Right atrium auricular region (tissue), 2 donors: ENCODE data around the gene FAM43B. TPM values are rescaled to one million over a fixed set of nuclear protein-coding genes. Genes with fewer than 3 reads are reported as not detected.
"Not testable (repeated sequence)": the region's sequence is repeated elsewhere in the genome, so short reads cannot be mapped to it uniquely, and the experiment has no call there.

Experiments
- DNase-seq: peaks from one replicate; pipeline ENCODE4 v3.0.0-alpha.2; 2019; ENCODE audit warnings: low spot score
- H3K27ac ChIP-seq, 2 donors: fragments of 200-600 bp; sonication (generic); 1 replicate in 1 of 2; 2 replicates in 1 of 2; pipeline ENCODE4 v1.5.1; 2016 to 2019
- H3K27me3 ChIP-seq, 2 donors: fragments of 200-600 bp; sonication (generic); one replicate each; pipeline versions ENCODE4 v1.5.1 to v1.6.0; 2017 to 2019
- H3K36me3 ChIP-seq: fragments of 200-600 bp; sonication (generic); one replicate; pipeline ENCODE4 v1.5.1; 2016
- H3K4me1 ChIP-seq, 2 donors: fragments of 200-600 bp; sonication (generic); one replicate each; pipeline versions ENCODE4 v1.5.1 to v1.6.0; 2017 to 2019
- H3K4me3 ChIP-seq, 2 donors: fragments of 200-600 bp; sonication (generic); 1 replicate in 1 of 2; 2 replicates in 1 of 2; pipeline ENCODE4 v1.5.1; 2017 to 2019; ENCODE audit warnings: mild to moderate bottlenecking in 1 of 2, moderate library complexity in 1 of 2
- H3K9me3 ChIP-seq, 2 donors: fragments of 200-600 bp; sonication (generic); one replicate each; pipeline ENCODE4 v1.5.1; 2019
- CTCF ChIP-seq, 2 donors: fragments of 200-600 bp; sonication (generic); IDR thresholded peaks; one replicate each; pipeline ENCODE4 v1.5.1; 2019; ENCODE audit warnings: antibody characterized with exemption in 2 of 2
- total RNA-seq, 2 donors: library from RNA; depleted of rRNA; stranded (reverse); fragments of >200 nt; gene quantifications; one replicate each; pipeline ENCODE4 v1.1.0, GENCODE V29; 2016

FAM43B gene
- total RNA-seq, 2 donors from 2014 or later: 1.4 to 1.7 TPM

- no peak for DNase-seq
- no peak for TF ChIP-seq CTCF (IDR thresholded peaks at IDR 0.05)
- peaks cover 0 to 7% of the 10 kb centered on the region in 2 donors for H3K4me1 ChIP-seq
These were observed 40.6 kb upstream of the FAM43B start for GRCh38 chr1:20511518-20512428.

GRCh38 chr1:20519609-20520262 lies 32.6 kb upstream of the FAM43B start:
- not testable (repeated sequence) for H3K4me1 ChIP-seq, DNase-seq, H3K4me3 ChIP-seq, H3K27ac ChIP-seq, H3K36me3 ChIP-seq, H3K9me3 ChIP-seq, H3K27me3 ChIP-seq

More at GRCh38 chr1:20511518-20512428, 40.6 kb upstream of the FAM43B start:
- Histone ChIP-seq H3K9me3 (no peaks in the 10 kb centered on the region), H3K27ac (no peak overlapping the region), H3K27me3 (no peaks in the 10 kb centered on the region), H3K36me3 (no peaks in the 10 kb centered on the region), H3K4me3 (no peak overlapping the region)

- TF ChIP-seq CTCF (IDR thresholded peaks at IDR 0.05): peak; percentile 83 to 94
- Histone ChIP-seq H3K36me3 (no peaks in the 10 kb centered on the region), H3K4me3 (peak overlapping the region; percentile 2 to 28), H3K4me1 (peaks cover 0 to 3% of the 10 kb centered on the region in 2 donors), H3K27me3 (no peaks in the 10 kb centered on the region), H3K27ac (no peak overlapping the region), H3K9me3 (no peaks in the 10 kb centered on the region)
- peak; percentile 87 for DNase-seq
These were observed 30.2 kb upstream of the FAM43B start for GRCh38 chr1:20521960-20522861.

- no peak for TF ChIP-seq CTCF (IDR thresholded peaks at IDR 0.05)
- H3K4me3 ChIP-seq: no peak overlapping the region
- no peak overlapping the region for H3K27ac ChIP-seq
- DNase-seq: no peak
- H3K36me3 ChIP-seq: no peaks in the 10 kb centered on the region
- peaks cover 0 to 3% of the 10 kb centered on the region in 2 donors for H3K4me1 ChIP-seq
- H3K9me3 ChIP-seq: no peaks in the 10 kb centered on the region
- no peaks in the 10 kb centered on the region for H3K27me3 ChIP-seq
These were observed 26.1 kb upstream of the FAM43B start for GRCh38 chr1:20526267-20526666.

GRCh38 chr1:20528221-20528620 lies 24.2 kb upstream of the FAM43B start:
- DNase-seq: no peak

More at GRCh38 chr1:20528221-20528620, 24.2 kb upstream of the FAM43B start:
- Histone ChIP-seq H3K4me1 (no peaks in the 10 kb centered on the region), H3K27me3 (no peaks in the 10 kb centered on the region), H3K27ac (no peak overlapping the region), H3K4me3 (no peak overlapping the region), H3K9me3 (no peaks in the 10 kb centered on the region), H3K36me3 (no peaks in the 10 kb centered on the region)
- TF ChIP-seq CTCF (IDR thresholded peaks at IDR 0.05): no peak
